ENCODE results near the gene CYB561D1.

- TF ChIP-seq CTCF (IDR thresholded peaks at IDR 0.05) (no peak), POLR2A (IDR thresholded peaks at IDR 0.05) (no peak)
Observed at GRCh38 chr1:109535481-109535880, 41.6 kb downstream of the CYB561D1 start.
